Transverse colon (tissue), 4 donors: ENCODE data around the gene KCNK5.

Experiments used
- POLR2AphosphoS5 ChIP-seq, 3 donors: sonication (generic); formaldehyde crosslinking; IDR thresholded peaks; one replicate each; pipeline ENCODE4 v1.6.1; 2016; ENCODE audit warnings: antibody characterized with exemption in 3 of 3
- TF ChIP-seq, protein P1 (sequence below), 5 experiments: fragments of 200-600 bp in 3 of 5; fragments of 450-650 bp in 2 of 5; sonication (generic) in 3 of 5; IDR thresholded peaks; 1 replicate in 2 of 5; 2 replicates in 3 of 5; pipeline ENCODE4 v1.5.1; 2016 to 2017; ENCODE audit warnings: antibody characterized with exemption in 5 of 5, inconsistent platforms in 3 of 5, mild to moderate bottlenecking in 2 of 5, moderate library complexity in 1 of 5

- TF ChIP-seq, protein P1, sequence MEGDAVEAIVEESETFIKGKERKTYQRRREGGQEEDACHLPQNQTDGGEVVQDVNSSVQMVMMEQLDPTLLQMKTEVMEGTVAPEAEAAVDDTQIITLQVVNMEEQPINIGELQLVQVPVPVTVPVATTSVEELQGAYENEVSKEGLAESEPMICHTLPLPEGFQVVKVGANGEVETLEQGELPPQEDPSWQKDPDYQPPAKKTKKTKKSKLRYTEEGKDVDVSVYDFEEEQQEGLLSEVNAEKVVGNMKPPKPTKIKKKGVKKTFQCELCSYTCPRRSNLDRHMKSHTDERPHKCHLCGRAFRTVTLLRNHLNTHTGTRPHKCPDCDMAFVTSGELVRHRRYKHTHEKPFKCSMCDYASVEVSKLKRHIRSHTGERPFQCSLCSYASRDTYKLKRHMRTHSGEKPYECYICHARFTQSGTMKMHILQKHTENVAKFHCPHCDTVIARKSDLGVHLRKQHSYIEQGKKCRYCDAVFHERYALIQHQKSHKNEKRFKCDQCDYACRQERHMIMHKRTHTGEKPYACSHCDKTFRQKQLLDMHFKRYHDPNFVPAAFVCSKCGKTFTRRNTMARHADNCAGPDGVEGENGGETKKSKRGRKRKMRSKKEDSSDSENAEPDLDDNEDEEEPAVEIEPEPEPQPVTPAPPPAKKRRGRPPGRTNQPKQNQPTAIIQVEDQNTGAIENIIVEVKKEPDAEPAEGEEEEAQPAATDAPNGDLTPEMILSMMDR (IDR thresholded peaks at IDR 0.05), result no peak
- no peak for TF ChIP-seq POLR2AphosphoS5 (IDR thresholded peaks at IDR 0.05)
These were observed 18.5 kb upstream of the KCNK5 start for GRCh38 chr6:39247667-39248194.
